Activated naive CD4-positive, alpha-beta T cell treated with anti-CD3 and anti-CD28 coated beads, Interleukin-2, amount 50 U/mL, for 16 hours (primary cell): ENCODE measurements around the gene SNAPC4.
A peak's percentile ranks its signal among the peaks of the same experiment; 100 is the strongest.
"Not testable (repeated sequence)": the region's sequence is repeated elsewhere in the genome, so short reads cannot be mapped to it uniquely, and the experiment has no call there.

Experiments
- DNase-seq: peaks from one replicate; pipeline ENCODE4 v3.0.0-alpha.2; 2020

SNAPC4 gene

GRCh38 chr9:136366826-136367225, 33.1 kb downstream of the SNAPC4 start:
- no peak for DNase-seq

- no peak for DNase-seq
Measured at GRCh38 chr9:136365775-136366222, 34.2 kb downstream of the SNAPC4 start.

- no peak for DNase-seq
Measured at GRCh38 chr9:136364942-136365774, 34.8 kb downstream of the SNAPC4 start.

- DNase-seq: no peak
Measured at GRCh38 chr9:136363949-136364748, 35.8 kb downstream of the SNAPC4 start.

- peak; percentile 93 for DNase-seq
Measured at GRCh38 chr9:136363106-136363948, 36.6 kb downstream of the SNAPC4 start, which contains the start of gene DNLZ. DNLZ (minus strand) TSS chr9:136363744; CDS start chr9:136363714, 30 bp downstream.

GRCh38 chr9:136362450-136362784, 37.6 kb downstream of the SNAPC4 start:
- DNase-seq: no peak

- DNase-seq: no peak
Measured at GRCh38 chr9:136361754-136362449, 38.1 kb downstream of the SNAPC4 start.

- no peak for DNase-seq
Measured at GRCh38 chr9:136361047-136361753, 38.8 kb downstream of the SNAPC4 start.

- DNase-seq: no peak
Measured at GRCh38 chr9:136359774-136360718, 39.9 kb downstream of the SNAPC4 start.

GRCh38 chr9:136358888-136359287, 41.1 kb downstream of the SNAPC4 start:
- DNase-seq: no peak

GRCh38 chr9:136358016-136358415, 42.0 kb downstream of the SNAPC4 start:
- no peak for DNase-seq

GRCh38 chr9:136357202-136357725, 42.7 kb downstream of the SNAPC4 start:
- no peak for DNase-seq

GRCh38 chr9:136355616-136356557, 44.1 kb downstream of the SNAPC4 start:
- DNase-seq: no peak

- DNase-seq: no peak
Measured at GRCh38 chr9:136354592-136355085, 45.3 kb downstream of the SNAPC4 start.

GRCh38 chr9:136353757-136354488, 46.0 kb downstream of the SNAPC4 start:
- no peak for DNase-seq

GRCh38 chr9:136353088-136353487, 46.9 kb downstream of the SNAPC4 start:
- no peak for DNase-seq

- DNase-seq: no peak
Measured at GRCh38 chr9:136352682-136353081, 47.3 kb downstream of the SNAPC4 start.

- DNase-seq: not testable (repeated sequence)
Measured at GRCh38 chr9:136351868-136352267, 48.1 kb downstream of the SNAPC4 start.
